Measurements from ENCODE around the gene RELB.

DNA sequence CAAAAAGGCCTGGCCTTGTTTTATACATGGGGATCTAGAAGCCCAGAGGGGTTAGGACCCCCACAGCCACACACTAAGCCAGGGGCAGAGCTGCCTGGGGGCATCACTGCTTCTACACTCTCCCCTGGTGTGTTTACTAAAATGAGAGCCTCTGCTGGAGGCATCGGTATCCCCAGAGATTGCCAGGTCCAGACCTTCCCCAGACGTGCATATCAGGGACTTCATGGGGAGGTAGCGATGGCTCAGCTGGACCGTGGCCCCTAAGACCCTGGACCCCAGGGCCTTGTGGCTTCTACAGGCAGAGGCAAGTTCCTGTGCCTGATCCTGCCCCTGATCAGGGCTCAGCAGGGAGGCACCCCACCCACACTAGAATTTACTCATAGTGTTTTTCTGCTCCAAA is 32.6 kb upstream of the RELB start:
- TF ChIP-seq POLR2A (IDR thresholded peaks at IDR 0.05; ENCODE audit: low read depth, low read length) (no peak), TAF1 (IDR thresholded peaks at IDR 0.05; ENCODE audit: low read depth, low read length) (no peak)
